Ovary (tissue), 9 donors: Measurements from ENCODE around the gene CCDC110. TPM values are rescaled to one million over a fixed set of nuclear protein-coding genes. Genes with fewer than 3 reads are reported as not detected.

Experiments
- DNase-seq, 5 donors: peaks; one replicate each; pipeline ENCODE4 v3.0.0-alpha.2; 2019 to 2020
- H3K27ac ChIP-seq, 2 donors: fragments of 200-600 bp; one replicate each; pipeline versions ENCODE4 v1.5.1 to v1.8.0; 2019 to 2022
- H3K27me3 ChIP-seq: fragments of 200-600 bp; one replicate; pipeline ENCODE4 v1.8.0; 2022
- H3K36me3 ChIP-seq: fragments of 200-600 bp; sonication (generic); one replicate; pipeline ENCODE4 v1.5.1; 2019
- H3K4me1 ChIP-seq: one replicate; pipeline ENCODE4 v1.8.1; 2013; ENCODE audit warnings: mild to moderate bottlenecking, moderate library complexity; ENCODE audit not compliant: insufficient read depth
- H3K4me3 ChIP-seq: fragments of 200-600 bp; sonication (generic); one replicate; pipeline ENCODE4 v1.5.1; 2017
- H3K9me3 ChIP-seq, 2 donors: fragments of 200-600 bp in 1 of 2; sonication (generic) in 1 of 2; one replicate each; pipeline versions ENCODE4 v1.5.1 to v1.8.1; 2013 to 2019; ENCODE audit warnings: mild to moderate bottlenecking in 1 of 2, moderate library complexity in 1 of 2
- EP300 ChIP-seq: sonication (generic); formaldehyde crosslinking; IDR thresholded peaks from one replicate; pipeline ENCODE4 v1.6.1; 2017; ENCODE audit warnings: antibody characterized with exemption
- POLR2A ChIP-seq: fragments of 450-650 bp; IDR thresholded peaks from one replicate; pipeline ENCODE4 v1.6.1; 2017; ENCODE audit warnings: antibody characterized with exemption, mild to moderate bottlenecking, moderate library complexity
- WGBS, 3 donors: extraction: QIAGEN DNeasy Blood & Tissue Kit in 1 of 3; methylation state at CpG; one replicate each; pipeline versions ENCODE4 v1.1.5 to v1.1.7; 2013 to 2017; 5-methylcytosine and 5-hydroxymethylcytosine counted together
- intact Hi-C, 4 donors: fragments of 100-400 bp; cut with DNase I; formaldehyde crosslinking; loops; one replicate each; pipeline versions ENCODE4 v1.11.0 to v1.15.1; 2022 to 2023
- polyA plus RNA-seq, 2 donors: library from polyadenylated mRNA; stranded (reverse); fragments of 200-250 nt in 1 of 2; fragments of 350-450 nt in 1 of 2; fragmentation: Illumina TruSeq in 1 of 2; extraction: RNeasy Lipid Tissue Mini Kit (QIAGEN cat#74804) in 1 of 2; gene quantifications; one replicate each; pipeline ENCODE4 v1.2.3, GENCODE V29; 2013 to 2014
- total RNA-seq, 7 donors: library from RNA; depleted of rRNA in 2 of 7; stranded (reverse); fragments of >200 nt in 2 of 7; fragmentation: NEBNext Ultra II Directional in 3 of 7; extraction: Animal tissue kit (Norgen Biotek cat#: 25700) in 3 of 7; gene quantifications; one replicate each; pipeline versions ENCODE4 v1.1.0 to v1.2.4, GENCODE V29; 2016 to 2023
- TF ChIP-seq, protein P1 (sequence below), 3 donors: fragments of 450-650 bp in 2 of 3; fragments of 200-600 bp in 1 of 3; IDR thresholded peaks; one replicate each; pipeline versions ENCODE4 v1.5.1 to v1.8.0; 2016 to 2022; ENCODE audit warnings: antibody characterized with exemption in 3 of 3, mild to moderate bottlenecking in 1 of 3
- donor health status: DM: no; HTN: no; CAD: no; lungs with moderate emphysema.
- donor health status: DM: no; HTN: no; CAD: no.
- donor health status: Bipolar disorder and iron deficiency.
- donor health status: DM: yes; HTN: yes; CAD: no.
- donor health status: DM: no; HTN: no; CAD: no.
- donor health status: DM: yes; HTN: yes; CAD: no.

Gene CCDC110
- total and polyA plus RNA-seq, 9 donors: 1.8 to 6.4 (median 3.2) TPM

- DNase-seq: no peak
- no peaks in the 10 kb centered on the region for H3K27me3 ChIP-seq
- intact Hi-C loops: no loop called here
- TF ChIP-seq, protein P1, sequence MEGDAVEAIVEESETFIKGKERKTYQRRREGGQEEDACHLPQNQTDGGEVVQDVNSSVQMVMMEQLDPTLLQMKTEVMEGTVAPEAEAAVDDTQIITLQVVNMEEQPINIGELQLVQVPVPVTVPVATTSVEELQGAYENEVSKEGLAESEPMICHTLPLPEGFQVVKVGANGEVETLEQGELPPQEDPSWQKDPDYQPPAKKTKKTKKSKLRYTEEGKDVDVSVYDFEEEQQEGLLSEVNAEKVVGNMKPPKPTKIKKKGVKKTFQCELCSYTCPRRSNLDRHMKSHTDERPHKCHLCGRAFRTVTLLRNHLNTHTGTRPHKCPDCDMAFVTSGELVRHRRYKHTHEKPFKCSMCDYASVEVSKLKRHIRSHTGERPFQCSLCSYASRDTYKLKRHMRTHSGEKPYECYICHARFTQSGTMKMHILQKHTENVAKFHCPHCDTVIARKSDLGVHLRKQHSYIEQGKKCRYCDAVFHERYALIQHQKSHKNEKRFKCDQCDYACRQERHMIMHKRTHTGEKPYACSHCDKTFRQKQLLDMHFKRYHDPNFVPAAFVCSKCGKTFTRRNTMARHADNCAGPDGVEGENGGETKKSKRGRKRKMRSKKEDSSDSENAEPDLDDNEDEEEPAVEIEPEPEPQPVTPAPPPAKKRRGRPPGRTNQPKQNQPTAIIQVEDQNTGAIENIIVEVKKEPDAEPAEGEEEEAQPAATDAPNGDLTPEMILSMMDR (IDR thresholded peaks at IDR 0.05): no peak
- TF ChIP-seq EP300 (no peak), POLR2A (no peak)
- no peaks in the 10 kb centered on the region for H3K9me3 ChIP-seq
- no peaks in the 10 kb centered on the region for H3K36me3 ChIP-seq
- no peak overlapping the region for H3K4me3 ChIP-seq
- peaks cover 3% of the 10 kb centered on the region for H3K4me1 ChIP-seq
- H3K27ac ChIP-seq: no peak overlapping the region
These were observed 54.6 kb downstream of the CCDC110 start for GRCh38 chr4:185416955-185417354.

- Histone ChIP-seq H3K27me3 (no peaks in the 10 kb centered on the region), H3K4me3 (no peak overlapping the region), H3K36me3 (no peaks in the 10 kb centered on the region), H3K27ac (no peak overlapping the region), H3K9me3 (peaks cover 0 to 3% of the 10 kb centered on the region in 2 donors), H3K4me1 (no peaks in the 10 kb centered on the region)
- 81 to 88% (median 83%) methylated on average over 5 of the region's 5 CpGs for WGBS, 3 donors
- TF ChIP-seq EP300 (no peak), POLR2A (no peak)
- TF ChIP-seq, protein P1 (IDR thresholded peaks at IDR 0.05): no peak
- DNase-seq: no peak
- intact Hi-C loops: no loop called here
These were observed 59.1 kb downstream of the CCDC110 start for GRCh38 chr4:185412412-185412811.

- DNase-seq: no peak
- Histone ChIP-seq H3K4me1 (no peaks in the 10 kb centered on the region), H3K36me3 (no peaks in the 10 kb centered on the region), H3K27me3 (no peaks in the 10 kb centered on the region), H3K4me3 (no peak overlapping the region), H3K27ac (no peak overlapping the region), H3K9me3 (peaks cover 0 to 3% of the 10 kb centered on the region in 2 donors)
- WGBS, 3 donors: 90 to 91% (median 90%) methylated on average over 5 of the region's 5 CpGs
- TF ChIP-seq POLR2A (no peak), EP300 (no peak)
- TF ChIP-seq, protein P1 (IDR thresholded peaks at IDR 0.05): no peak
- intact Hi-C loops: no loop called here
These were observed 59.7 kb downstream of the CCDC110 start for GRCh38 chr4:185411849-185412248.

GRCh38 chr4:185408432-185408831 lies 63.1 kb downstream of the CCDC110 start:
- no peak overlapping the region for H3K4me3 ChIP-seq
- no peaks in the 10 kb centered on the region for H3K36me3 ChIP-seq
- H3K4me1 ChIP-seq: no peaks in the 10 kb centered on the region
- DNase-seq: no peak
- TF ChIP-seq EP300 (no peak), POLR2A (no peak)
- TF ChIP-seq, protein P1 (IDR thresholded peaks at IDR 0.05): no peak
- WGBS, 3 donors: 89 to 97% (median 95%) methylated on average over 2 of the region's 2 CpGs
- peaks cover 0 to 3% of the 10 kb centered on the region in 2 donors for H3K9me3 ChIP-seq
- H3K27me3 ChIP-seq: no peaks in the 10 kb centered on the region
- intact Hi-C loops: no loop called here
- no peak overlapping the region for H3K27ac ChIP-seq
